Gastrocnemius medialis (tissue), 4 donors: ENCODE data around the gene GIT2.

Source experiments
- CTCF ChIP-seq, 5 experiments: fragments of 450-650 bp in 3 of 5; fragments of 200-600 bp in 2 of 5; sonication (generic) in 2 of 5; IDR thresholded peaks in 4 of 5; conservative IDR thresholded peaks in 1 of 5; 1 replicate in 4 of 5; 2 replicates in 1 of 5; pipeline ENCODE4 v1.5.1; 2016 to 2019; ENCODE audit warnings: antibody characterized with exemption in 5 of 5, mild to moderate bottlenecking in 3 of 5, moderate library complexity in 3 of 5
- POLR2A ChIP-seq, 2 donors: fragments of 450-650 bp; IDR thresholded peaks; one replicate each; pipeline ENCODE4 v1.6.1; 2017; ENCODE audit warnings: antibody characterized with exemption in 2 of 2, mild to moderate bottlenecking in 2 of 2, moderate library complexity in 2 of 2

GRCh38 chr12:109993091-109993490 lies 3.1 kb downstream of the GIT2 start:
- TF ChIP-seq CTCF (IDR thresholded peaks at IDR 0.05 in 4 of 5, conservative IDR thresholded peaks at IDR 0.05 in 1 of 5) (no peak), POLR2A (IDR thresholded peaks at IDR 0.05) (no peak)
